Activated CD4-positive, alpha-beta memory T cell treated with anti-CD3 and anti-CD28 coated beads for 36 hours (primary cell): ENCODE results near the gene ADAR. TPM values are rescaled to one million over a fixed set of nuclear protein-coding genes. Genes with fewer than 3 reads are reported as not detected.

Source experiments
- CTCF ChIA-PET: fragments of 350-600 bp; sonication (Branson Sonifier 250); formaldehyde crosslinking; loops from one replicate; lab custom pipeline; 2021; ENCODE audit warnings: antibody characterized with exemption, inconsistent platforms; lab: Charles Lee
- POLR2A ChIA-PET: fragments of 350-600 bp; sonication (Branson Sonifier 250); formaldehyde crosslinking; loops from one replicate; lab custom pipeline; 2021; ENCODE audit warnings: antibody characterized with exemption; lab: Charles Lee
- DNase-seq: peaks from one replicate; pipeline ENCODE4 v3.0.0-alpha.2; 2020
- H3K27ac Mint-ChIP-seq: one replicate; pipeline ENCODE4 v1.8.0; 2021; ENCODE audit warnings: mixed read lengths
- H3K27me3 Mint-ChIP-seq: one replicate; pipeline ENCODE4 v1.8.0; 2021; ENCODE audit warnings: mixed read lengths
- H3K36me3 Mint-ChIP-seq: one replicate; pipeline ENCODE4 v1.8.0; 2021; ENCODE audit warnings: mixed read lengths
- H3K4me1 Mint-ChIP-seq: one replicate; pipeline ENCODE4 v1.8.0; 2021; ENCODE audit warnings: low read depth, mixed read lengths
- H3K4me3 Mint-ChIP-seq: one replicate; pipeline ENCODE4 v1.8.0; 2021; ENCODE audit warnings: mild to moderate bottlenecking, mixed read lengths
- H3K9me3 Mint-ChIP-seq: one replicate; pipeline ENCODE4 v1.8.0; 2021; ENCODE audit warnings: mixed read lengths
- intact Hi-C: fragments of 100-400 bp; cut with micrococcal nuclease; formaldehyde crosslinking; loops from one replicate; pipeline ENCODE4 v1.15.1; 2023
- total RNA-seq, 2 experiments: library from RNA; stranded (reverse); gene quantifications; one replicate each; pipeline ENCODE4 v1.2.3, GENCODE V29; 2021

ADAR gene
- total RNA-seq, 2 experiments from 2014 or later = 270 to 289 TPM

- Mint-ChIP-seq H3K36me3 (peaks cover 46% of the 10 kb centered on the region), H3K27me3 (no peaks in the 10 kb centered on the region), H3K4me3 (no peak overlapping the region), H3K4me1 (no peaks in the 10 kb centered on the region), H3K9me3 (no peaks in the 10 kb centered on the region), H3K27ac (no peak overlapping the region)
- POLR2A ChIA-PET = no interaction called here
- intact Hi-C loops = no loop called here
- CTCF ChIA-PET = interaction anchor here (1.0 to 1.7 kb wide), 2 partner anchors 98 to 299 kb away, joined by 3 to 5 read pairs; no protein-coding TSS in a partner anchor
- no peak for DNase-seq
Observed at GRCh38 chr1:154579374-154579773, 28.6 kb downstream of the ADAR start.

GRCh38 chr1:154578058-154578418 is 29.9 kb downstream of the ADAR start:
- H3K36me3 Mint-ChIP-seq = peaks cover 34% of the 10 kb centered on the region
- no peak overlapping the region for H3K4me3 Mint-ChIP-seq
- H3K9me3 Mint-ChIP-seq = no peaks in the 10 kb centered on the region
- ChIA-PET POLR2A (no interaction called here), CTCF (interaction anchor here (2.0 kb wide), 1 partner anchor 18 kb away, joined by 6 read pairs; no protein-coding TSS in a partner anchor)
- no peaks in the 10 kb centered on the region for H3K27me3 Mint-ChIP-seq
- no peak overlapping the region for H3K27ac Mint-ChIP-seq
- no peaks in the 10 kb centered on the region for H3K4me1 Mint-ChIP-seq
- no peak for DNase-seq
- intact Hi-C loops = no loop called here

DNA sequence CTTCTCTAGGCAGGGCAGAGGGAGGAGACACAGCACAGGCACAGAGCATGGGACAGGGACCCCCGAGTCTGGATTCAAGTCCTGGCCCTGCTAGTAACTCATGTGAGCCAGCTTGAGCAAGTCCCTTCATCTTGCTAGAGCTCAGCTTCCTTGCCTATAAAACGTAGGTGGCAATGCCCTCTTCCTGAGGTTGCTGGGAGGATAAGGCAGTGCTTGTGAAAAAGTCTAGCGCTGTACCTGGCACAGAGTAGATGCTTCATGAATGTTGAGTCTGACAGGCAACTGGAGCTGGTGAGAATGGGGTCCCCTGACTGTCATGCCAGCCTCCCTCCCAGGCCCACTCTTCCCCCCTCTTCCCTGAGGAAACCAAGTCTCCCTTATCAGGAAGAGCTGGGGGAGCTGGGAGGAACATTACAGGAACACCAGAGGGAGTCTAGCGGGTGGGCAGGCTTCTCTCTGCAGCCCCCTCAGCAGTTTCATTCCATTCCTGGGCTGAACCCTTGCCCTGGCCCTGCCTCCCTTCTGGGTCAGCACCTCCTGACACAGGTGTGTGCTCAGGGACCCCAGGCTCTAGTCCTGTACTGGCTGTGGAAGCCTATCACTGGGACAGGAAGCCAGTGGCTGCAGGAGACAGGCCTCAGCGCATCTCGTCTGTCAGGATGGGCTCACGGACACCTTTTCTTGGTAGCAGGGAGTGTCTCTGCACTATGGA is 30.5 kb downstream of the ADAR start:
- ChIA-PET POLR2A (no interaction called here), CTCF (interaction anchor here (2.0 kb wide), 1 partner anchor 18 kb away, joined by 6 read pairs; no protein-coding TSS in a partner anchor)
- no peak overlapping the region for H3K4me3 Mint-ChIP-seq
- no peaks in the 10 kb centered on the region for H3K4me1 Mint-ChIP-seq
- no peak for DNase-seq
- intact Hi-C loops = no loop called here
- H3K36me3 Mint-ChIP-seq = peaks cover 34% of the 10 kb centered on the region
- no peak overlapping the region for H3K27ac Mint-ChIP-seq
- no peaks in the 10 kb centered on the region for H3K9me3 Mint-ChIP-seq
- no peaks in the 10 kb centered on the region for H3K27me3 Mint-ChIP-seq

DNA sequence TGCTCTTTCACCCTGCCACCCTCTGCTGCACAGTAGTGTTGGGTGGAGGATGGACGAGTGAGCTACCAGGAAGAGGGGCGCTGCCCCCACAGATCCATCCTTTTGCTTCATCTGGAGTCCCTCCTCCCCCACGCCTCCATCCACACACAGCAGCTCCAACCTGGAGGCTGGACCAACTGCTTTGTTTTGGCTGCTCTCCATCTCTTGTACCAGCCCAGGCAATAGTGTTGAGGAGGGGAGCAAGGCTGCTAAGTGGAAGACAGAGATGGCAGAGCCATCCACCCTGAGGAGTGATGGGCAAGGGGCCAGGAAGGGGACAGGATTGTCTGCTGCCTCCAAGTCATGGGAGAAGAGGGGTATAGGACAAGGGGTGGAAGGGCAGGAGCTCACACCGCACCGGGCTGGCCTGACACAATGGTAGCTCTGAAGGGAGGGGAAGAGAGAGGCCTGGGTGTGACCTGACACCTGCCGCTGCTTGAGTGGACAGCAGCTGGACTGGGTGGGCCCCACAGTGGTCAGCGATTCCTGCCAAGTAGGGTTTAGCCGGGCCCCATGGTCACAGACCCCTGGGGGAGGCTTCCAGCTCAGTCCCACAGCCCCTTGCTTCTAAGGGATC is 31.9 kb downstream of the ADAR start:
- H3K27me3 Mint-ChIP-seq = no peaks in the 10 kb centered on the region
- ChIA-PET CTCF (interaction anchor here (1.3 kb wide), 1 partner anchor 16 kb away, joined by 4 read pairs; no protein-coding TSS in a partner anchor), POLR2A (interaction anchor here (1.0 kb wide), 1 partner anchor 10 kb away, joined by 3 read pairs; no protein-coding TSS in a partner anchor)
- no peak for DNase-seq
- H3K27ac Mint-ChIP-seq = no peak overlapping the region
- H3K9me3 Mint-ChIP-seq = no peaks in the 10 kb centered on the region
- H3K36me3 Mint-ChIP-seq = peaks cover 24% of the 10 kb centered on the region
- intact Hi-C loops = no loop called here
- no peaks in the 10 kb centered on the region for H3K4me1 Mint-ChIP-seq
- peak overlapping the region; percentile 14 for H3K4me3 Mint-ChIP-seq

GRCh38 chr1:154575147-154575927 is 32.6 kb downstream of the ADAR start:
- Mint-ChIP-seq H3K27ac (no peak overlapping the region), H3K4me3 (peak overlapping the region; percentile 14), H3K36me3 (peaks cover 16% of the 10 kb centered on the region), H3K4me1 (no peaks in the 10 kb centered on the region), H3K27me3 (no peaks in the 10 kb centered on the region), H3K9me3 (no peaks in the 10 kb centered on the region)
- DNase-seq = no peak
- ChIA-PET CTCF (interaction anchor here (0.5 to 1.3 kb wide), 2 partner anchors 15 to 87 kb away, joined by 3 to 4 read pairs; no protein-coding TSS in a partner anchor), POLR2A (interaction anchor here (1.0 to 1.1 kb wide), 2 partner anchors 9 to 16 kb away, joined by 3 read pairs; no protein-coding TSS in a partner anchor)
- intact Hi-C loops = no loop called here

- Mint-ChIP-seq H3K4me1 (no peaks in the 10 kb centered on the region), H3K4me3 (no peak overlapping the region), H3K9me3 (no peaks in the 10 kb centered on the region), H3K36me3 (peaks cover 14% of the 10 kb centered on the region), H3K27ac (no peak overlapping the region), H3K27me3 (no peaks in the 10 kb centered on the region)
- CTCF ChIA-PET = interaction anchor here (0.5 kb wide), 1 partner anchor 87 kb away, joined by 3 read pairs; no protein-coding TSS in a partner anchor
- intact Hi-C loops = no loop called here
- POLR2A ChIA-PET = interaction anchor here (1.1 kb wide), 1 partner anchor 16 kb away, joined by 3 read pairs; no protein-coding TSS in a partner anchor
- DNase-seq = peak; percentile 32
Observed at GRCh38 chr1:154574716-154575115, 33.3 kb downstream of the ADAR start.

- intact Hi-C loops = no loop called here
- DNase-seq = no peak
- no peaks in the 10 kb centered on the region for H3K36me3 Mint-ChIP-seq
- peaks cover 1% of the 10 kb centered on the region for H3K4me1 Mint-ChIP-seq
- ChIA-PET CTCF (interaction anchor here (0.8 to 1.2 kb wide), 4 partner anchors 13 to 305 kb away, joined by 3 read pairs; no protein-coding TSS in a partner anchor), POLR2A (interaction anchor here (1.5 kb wide), 1 partner anchor 97 kb away, joined by 3 read pairs; no protein-coding TSS in a partner anchor)
- no peak overlapping the region for H3K27ac Mint-ChIP-seq
- H3K9me3 Mint-ChIP-seq = no peaks in the 10 kb centered on the region
- H3K27me3 Mint-ChIP-seq = peaks cover 4% of the 10 kb centered on the region
- no peak overlapping the region for H3K4me3 Mint-ChIP-seq
Observed at GRCh38 chr1:154573168-154573510, 34.8 kb downstream of the ADAR start.

GRCh38 chr1:154572468-154573167 is 35.4 kb downstream of the ADAR start:
- intact Hi-C loops = no loop called here
- POLR2A ChIA-PET = interaction anchor here (1.5 kb wide), 1 partner anchor 97 kb away, joined by 3 read pairs; no protein-coding TSS in a partner anchor
- Mint-ChIP-seq H3K9me3 (no peaks in the 10 kb centered on the region), H3K36me3 (no peaks in the 10 kb centered on the region), H3K27ac (no peak overlapping the region), H3K4me1 (peaks cover 6% of the 10 kb centered on the region), H3K27me3 (peaks cover 8% of the 10 kb centered on the region), H3K4me3 (no peak overlapping the region)
- no peak for DNase-seq
- CTCF ChIA-PET = interaction anchor here (0.8 to 1.0 kb wide), 3 partner anchors 13 to 306 kb away, joined by 3 read pairs; no protein-coding TSS in a partner anchor

DNA sequence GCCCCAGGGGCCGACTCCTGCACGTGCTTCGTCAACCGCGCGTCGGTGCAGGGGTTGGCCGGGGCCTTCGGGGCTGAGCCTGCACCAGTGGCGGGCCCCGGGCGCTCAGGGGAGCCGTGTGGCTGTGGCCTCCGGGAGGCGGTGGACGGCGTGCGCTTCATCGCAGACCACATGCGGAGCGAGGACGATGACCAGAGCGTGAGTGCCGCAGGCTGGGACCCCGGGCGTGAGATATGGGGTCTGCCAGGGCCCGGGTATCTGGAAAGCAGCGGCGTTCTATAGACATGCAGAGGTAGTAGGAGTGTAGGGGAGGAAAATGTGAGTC is 36.1 kb downstream of the ADAR start:
- no peaks in the 10 kb centered on the region for H3K36me3 Mint-ChIP-seq
- ChIA-PET CTCF (no interaction called here), POLR2A (no interaction called here)
- no peak for DNase-seq
- peaks cover 11% of the 10 kb centered on the region for H3K27me3 Mint-ChIP-seq
- H3K4me1 Mint-ChIP-seq = peaks cover 9% of the 10 kb centered on the region
- intact Hi-C loops = no loop called here
- H3K4me3 Mint-ChIP-seq = no peak overlapping the region
- H3K9me3 Mint-ChIP-seq = no peaks in the 10 kb centered on the region
- no peak overlapping the region for H3K27ac Mint-ChIP-seq

GRCh38 chr1:154571244-154571963 is 36.6 kb downstream of the ADAR start:
- Mint-ChIP-seq H3K27me3 (peaks cover 16% of the 10 kb centered on the region), H3K4me1 (peaks cover 9% of the 10 kb centered on the region), H3K9me3 (no peaks in the 10 kb centered on the region), H3K27ac (no peak overlapping the region), H3K36me3 (no peaks in the 10 kb centered on the region), H3K4me3 (no peak overlapping the region)
- CTCF ChIA-PET = no interaction called here
- intact Hi-C loops = no loop called here
- DNase-seq = no peak
- POLR2A ChIA-PET = no interaction called here
